SH-SY5Y (cell line): ENCODE results near the gene ST3GAL6.

ENCODE experiments used
- GATA2 ChIP-seq: IDR thresholded peaks from 2 replicates; pipeline ENCODE4 v1.6.1; 2011; ENCODE audit warnings: mild to moderate bottlenecking, low read depth, low read length
- GATA3 ChIP-seq: IDR thresholded peaks from 2 replicates; pipeline ENCODE4 v1.6.1; 2011; ENCODE audit warnings: low read depth, mild to moderate bottlenecking, low read length, moderate library complexity

GRCh38 chr3:98768961-98769360, 5.8 kb downstream of the ST3GAL6 start:
- no peak for TF ChIP-seq GATA2
- no peak for TF ChIP-seq GATA3
